DND-41 (cell line): ENCODE data around the gene SND1.

Experiments
- ATAC-seq: fragments of 200-7000 bp; cut with Tn5 transposase; 3 replicates; pipeline ENCODE4 v1.9.1; 2021; ENCODE audit warnings: low read depth; ENCODE audit not compliant: insufficient read depth
- DNase-seq: peaks from one replicate; pipeline ENCODE4 v3.0.0-alpha.2; 2020
- H2AFZ ChIP-seq: 2 replicates; pipeline ENCODE4 v1.6.0; 2012; ENCODE audit warnings: low read depth, low read length
- H3K27ac ChIP-seq: 2 replicates; pipeline ENCODE4 v1.5.1; 2012; ENCODE audit warnings: low read length, inconsistent platforms
- H3K27me3 ChIP-seq: fragments of 200-600 bp; sonication (generic); 2 replicates; pipeline ENCODE4 v1.6.0; 2012; ENCODE audit warnings: low read length, mild to moderate bottlenecking, inconsistent platforms; ENCODE audit not compliant: insufficient read depth, poor library complexity
- H3K36me3 ChIP-seq: 2 replicates; pipeline ENCODE4 v1.5.1; 2012; ENCODE audit warnings: low read length, inconsistent platforms; ENCODE audit not compliant: insufficient read depth
- H3K4me1 ChIP-seq: 2 replicates; pipeline ENCODE4 v1.5.1; 2012; ENCODE audit warnings: mild to moderate bottlenecking, low read length; ENCODE audit not compliant: insufficient read depth
- H3K4me2 ChIP-seq: 2 replicates; pipeline ENCODE4 v1.6.0; 2012; ENCODE audit warnings: mild to moderate bottlenecking, moderate library complexity, low read length, inconsistent platforms; ENCODE audit not compliant: insufficient read depth
- H3K4me3 ChIP-seq, 2 experiments: fragments of 200-600 bp in 1 of 2; shearing (Covaris generic) in 1 of 2; 2 replicates each; pipeline ENCODE4 v1.5.1; 2012 to 2016; ENCODE audit warnings: inconsistent platforms in 2 of 2, low read length in 2 of 2, mild to moderate bottlenecking in 2 of 2, low read depth in 1 of 2, moderate library complexity in 1 of 2
- H3K79me2 ChIP-seq: 2 replicates; pipeline ENCODE4 v1.6.0; 2012; ENCODE audit warnings: low read length, inconsistent platforms; ENCODE audit not compliant: insufficient read depth
- H3K9ac ChIP-seq: 2 replicates; pipeline ENCODE4 v1.6.0; 2012; ENCODE audit warnings: low read depth, mild to moderate bottlenecking, inconsistent platforms, low read length, moderate library complexity
- H3K9me3 ChIP-seq: 2 replicates; pipeline ENCODE4 v1.5.1; 2012; ENCODE audit warnings: low read length, moderate library complexity, mild to moderate bottlenecking, inconsistent platforms; ENCODE audit not compliant: insufficient read depth, severe bottlenecking
- H4K20me1 ChIP-seq: 2 replicates; pipeline ENCODE4 v1.6.0; 2012; ENCODE audit warnings: low read length; ENCODE audit not compliant: insufficient read depth
- EZH2 ChIP-seq: IDR thresholded peaks from 3 replicates; pipeline ENCODE4 v1.6.1; 2012; ENCODE audit warnings: borderline replicate concordance, low read depth, mild to moderate bottlenecking, moderate library complexity, low read length, inconsistent platforms; ENCODE audit not compliant: severe bottlenecking
- TF ChIP-seq, protein P1 (sequence below): IDR thresholded peaks from 2 replicates; pipeline ENCODE4 v1.5.1; 2012; ENCODE audit warnings: borderline replicate concordance, low read length, moderate library complexity, mild to moderate bottlenecking; ENCODE audit not compliant: poor library complexity, severe bottlenecking; ENCODE audit errors: extremely low read depth

SND1 gene

DNA sequence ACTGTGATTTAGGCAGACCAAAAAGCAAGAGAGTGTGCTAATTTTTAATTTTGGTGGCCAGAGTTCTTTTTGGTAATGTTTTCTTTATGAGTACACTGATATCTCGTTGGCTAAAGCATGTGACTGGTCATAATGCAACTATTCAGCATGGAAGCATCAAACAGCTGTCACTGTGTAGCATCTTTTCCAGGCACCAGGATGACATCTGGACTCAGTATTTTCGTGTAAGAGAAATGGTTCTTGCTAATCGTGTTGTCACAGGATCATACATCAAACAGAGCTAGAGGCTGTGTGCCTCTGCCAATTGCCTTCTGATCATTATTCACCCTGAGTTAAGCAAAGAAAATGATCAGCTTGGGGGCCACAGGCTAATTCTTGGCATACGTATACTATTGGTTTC, 118.9 kb downstream of the SND1 start:
- Histone ChIP-seq H4K20me1 (no peaks in the 10 kb centered on the region), H3K9ac (no peak overlapping the region), H3K9me3 (no peaks in the 10 kb centered on the region), H3K4me3 (no peak overlapping the region), H3K4me1 (no peaks in the 10 kb centered on the region), H3K27me3 (no peaks in the 10 kb centered on the region), H3K4me2 (no peak overlapping the region), H2AFZ (no peak overlapping the region), H3K27ac (no peak overlapping the region), H3K79me2 (peaks cover 4% of the 10 kb centered on the region; the same call in 1 of the 2 replicates), H3K36me3 (peaks cover 3% of the 10 kb centered on the region; the same call in 1 of the 2 replicates)
- TF ChIP-seq, protein P1, sequence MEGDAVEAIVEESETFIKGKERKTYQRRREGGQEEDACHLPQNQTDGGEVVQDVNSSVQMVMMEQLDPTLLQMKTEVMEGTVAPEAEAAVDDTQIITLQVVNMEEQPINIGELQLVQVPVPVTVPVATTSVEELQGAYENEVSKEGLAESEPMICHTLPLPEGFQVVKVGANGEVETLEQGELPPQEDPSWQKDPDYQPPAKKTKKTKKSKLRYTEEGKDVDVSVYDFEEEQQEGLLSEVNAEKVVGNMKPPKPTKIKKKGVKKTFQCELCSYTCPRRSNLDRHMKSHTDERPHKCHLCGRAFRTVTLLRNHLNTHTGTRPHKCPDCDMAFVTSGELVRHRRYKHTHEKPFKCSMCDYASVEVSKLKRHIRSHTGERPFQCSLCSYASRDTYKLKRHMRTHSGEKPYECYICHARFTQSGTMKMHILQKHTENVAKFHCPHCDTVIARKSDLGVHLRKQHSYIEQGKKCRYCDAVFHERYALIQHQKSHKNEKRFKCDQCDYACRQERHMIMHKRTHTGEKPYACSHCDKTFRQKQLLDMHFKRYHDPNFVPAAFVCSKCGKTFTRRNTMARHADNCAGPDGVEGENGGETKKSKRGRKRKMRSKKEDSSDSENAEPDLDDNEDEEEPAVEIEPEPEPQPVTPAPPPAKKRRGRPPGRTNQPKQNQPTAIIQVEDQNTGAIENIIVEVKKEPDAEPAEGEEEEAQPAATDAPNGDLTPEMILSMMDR: no peak
- TF ChIP-seq EZH2: no peak
- no peak for DNase-seq
- no peak for ATAC-seq

GRCh38 chr7:127771707-127772106, 119.7 kb downstream of the SND1 start:
- Histone ChIP-seq H3K4me1 (no peaks in the 10 kb centered on the region), H3K4me2 (no peak overlapping the region), H2AFZ (no peak overlapping the region), H3K79me2 (0 out of 2 replicates have a peak, but pooled peaks cover 2% of the 10 kb centered on the region), H3K4me3 (no peak overlapping the region), H3K27ac (no peak overlapping the region), H3K27me3 (no peaks in the 10 kb centered on the region), H3K36me3 (no peaks in the 10 kb centered on the region; the same call in 1 of the 2 replicates), H3K9me3 (no peaks in the 10 kb centered on the region), H3K9ac (no peak overlapping the region), H4K20me1 (no peaks in the 10 kb centered on the region)
- ATAC-seq (no peak), DNase-seq (no peak)
- TF ChIP-seq EZH2: no peak
- TF ChIP-seq, protein P1: no peak

DNA sequence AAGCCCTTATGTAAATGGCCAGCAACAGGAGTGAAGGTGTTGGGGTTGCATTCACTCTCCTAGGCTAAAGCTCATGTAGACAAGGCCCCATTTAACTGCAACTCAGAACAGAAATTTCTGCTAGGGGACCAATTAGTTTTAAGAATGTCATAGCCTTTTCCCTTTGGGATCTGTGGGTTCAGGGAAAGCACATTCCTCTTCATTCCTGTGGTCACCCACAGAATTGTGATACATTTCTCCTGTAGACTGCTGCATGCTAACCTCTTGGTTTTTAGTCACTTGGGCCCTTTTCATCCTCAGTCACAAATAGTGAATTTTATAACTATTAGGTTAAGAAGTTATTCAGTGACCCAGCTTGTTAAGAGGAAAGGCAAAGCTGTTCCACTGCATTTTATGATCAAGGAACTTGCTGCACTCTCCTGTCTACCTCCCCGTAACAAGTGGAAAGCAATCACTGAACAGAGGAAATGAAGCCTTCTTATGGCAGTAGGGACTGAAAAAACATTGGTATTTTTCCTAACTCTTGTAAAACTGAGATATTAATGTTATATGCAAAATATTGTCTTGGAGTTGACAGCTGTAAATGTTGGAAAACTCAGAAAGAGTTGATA, 124.9 kb downstream of the SND1 start:
- TF ChIP-seq, protein P1: no peak
- TF ChIP-seq EZH2: no peak
- no peak overlapping the region for H3K27ac ChIP-seq
- H4K20me1 ChIP-seq: peaks cover under 1% of the 10 kb centered on the region; the same call in 1 of the 2 replicates
- DNase-seq (no peak), ATAC-seq (no peak)
- no peaks in the 10 kb centered on the region for H3K27me3 ChIP-seq
- no peak overlapping the region for H3K4me2 ChIP-seq
- no peaks in the 10 kb centered on the region for H3K36me3 ChIP-seq
- no peaks in the 10 kb centered on the region for H3K9me3 ChIP-seq
- no peaks in the 10 kb centered on the region for H3K4me1 ChIP-seq
- H3K9ac ChIP-seq: no peak overlapping the region
- no peak overlapping the region for H3K4me3 ChIP-seq
- no peaks in the 10 kb centered on the region for H3K79me2 ChIP-seq
- no peak overlapping the region for H2AFZ ChIP-seq
